Central memory CD8-positive, alpha-beta T cell (primary cell): Measurements from ENCODE around the gene TRIP10.
A peak's percentile ranks its signal among the peaks of the same experiment; 100 is the strongest.

ENCODE experiments used
- ATAC-seq: fragments of 150-1000 bp; cut with Tn5 transposase; replicated peaks from 2 replicates; pipeline ENCODE4 v1.10.0; 2022; ENCODE audit warnings: mild to moderate bottlenecking, moderate FRiP score, moderate number of reproducible peaks; ENCODE audit not compliant: poor library complexity, severe bottlenecking; ENCODE audit errors: extremely low read depth
- DNase-seq, 2 donors: peaks; one replicate each; pipeline ENCODE4 v3.0.0; 2021; ENCODE audit warnings: low spot score in 2 of 2
- H3K27ac Mint-ChIP-seq: one replicate; pipeline ENCODE4 v1.8.0; 2022; ENCODE audit warnings: low read depth, mild to moderate bottlenecking, moderate library complexity, mixed read lengths
- H3K27me3 Mint-ChIP-seq: one replicate; pipeline ENCODE4 v1.8.0; 2022; ENCODE audit warnings: mixed read lengths
- H3K36me3 Mint-ChIP-seq: one replicate; pipeline ENCODE4 v1.8.0; 2022; ENCODE audit warnings: mild to moderate bottlenecking, moderate library complexity, mixed read lengths; ENCODE audit not compliant: insufficient read depth
- H3K4me1 Mint-ChIP-seq: one replicate; pipeline ENCODE4 v1.8.0; 2022; ENCODE audit warnings: mixed read lengths
- H3K4me3 Mint-ChIP-seq: one replicate; pipeline ENCODE4 v1.8.0; 2022; ENCODE audit warnings: mild to moderate bottlenecking, moderate library complexity, mixed read lengths
- H3K9me3 Mint-ChIP-seq: one replicate; pipeline ENCODE4 v1.8.0; 2022; ENCODE audit warnings: mixed read lengths

Gene TRIP10

DNA sequence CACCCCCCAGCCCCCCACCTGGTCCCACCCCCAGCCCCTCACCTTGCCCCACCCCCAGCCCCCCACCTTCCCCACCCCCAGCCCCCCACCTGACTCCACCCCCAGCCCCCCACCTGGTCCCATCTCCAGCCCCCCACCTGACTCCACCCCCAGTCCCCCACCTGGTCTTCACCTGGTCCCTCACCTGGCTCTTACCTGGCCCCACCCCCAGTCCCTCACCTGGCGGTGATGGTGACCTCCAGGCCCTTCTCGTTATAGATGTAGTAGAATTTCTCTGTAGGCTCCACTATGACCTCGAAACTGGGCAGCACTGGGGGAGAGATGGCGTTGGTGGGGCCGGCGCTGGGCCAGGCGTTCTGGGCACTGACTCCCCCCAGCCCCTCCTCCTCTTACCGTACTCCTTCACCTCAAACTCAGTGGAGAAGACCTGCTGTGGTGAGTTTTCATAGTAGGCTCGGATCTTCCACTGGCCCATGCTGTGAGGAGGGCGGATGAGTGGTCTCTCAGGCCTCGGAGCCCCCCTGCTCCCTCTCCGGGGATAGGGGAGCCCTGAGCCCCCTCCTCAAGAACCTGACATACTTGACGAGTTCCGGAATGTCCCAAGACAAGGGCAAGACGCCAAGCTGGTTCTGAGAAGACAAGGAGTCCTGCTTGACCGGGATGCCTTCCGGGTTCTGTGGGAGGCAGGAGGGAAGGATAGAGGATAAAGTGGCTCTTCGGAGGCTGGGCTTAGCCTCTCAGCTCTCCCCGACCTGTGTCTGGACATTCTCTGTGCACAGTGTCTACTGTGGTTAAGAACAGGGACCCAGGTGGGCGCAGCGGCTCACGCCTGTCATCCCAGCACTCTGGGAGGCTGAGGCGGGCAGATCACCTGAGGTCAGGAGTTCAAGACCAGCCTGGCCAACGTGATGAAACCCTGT is 25.4 kb upstream of the TRIP10 start:
- H3K27me3 Mint-ChIP-seq, result peaks cover 27% of the 10 kb centered on the region
- DNase-seq (no peak), ATAC-seq (no peak)
- no peaks in the 10 kb centered on the region for H3K9me3 Mint-ChIP-seq
- peaks cover 24% of the 10 kb centered on the region for H3K4me1 Mint-ChIP-seq
- no peak overlapping the region for H3K4me3 Mint-ChIP-seq
- peaks cover 5% of the 10 kb centered on the region for H3K36me3 Mint-ChIP-seq
- no peak overlapping the region for H3K27ac Mint-ChIP-seq

DNA sequence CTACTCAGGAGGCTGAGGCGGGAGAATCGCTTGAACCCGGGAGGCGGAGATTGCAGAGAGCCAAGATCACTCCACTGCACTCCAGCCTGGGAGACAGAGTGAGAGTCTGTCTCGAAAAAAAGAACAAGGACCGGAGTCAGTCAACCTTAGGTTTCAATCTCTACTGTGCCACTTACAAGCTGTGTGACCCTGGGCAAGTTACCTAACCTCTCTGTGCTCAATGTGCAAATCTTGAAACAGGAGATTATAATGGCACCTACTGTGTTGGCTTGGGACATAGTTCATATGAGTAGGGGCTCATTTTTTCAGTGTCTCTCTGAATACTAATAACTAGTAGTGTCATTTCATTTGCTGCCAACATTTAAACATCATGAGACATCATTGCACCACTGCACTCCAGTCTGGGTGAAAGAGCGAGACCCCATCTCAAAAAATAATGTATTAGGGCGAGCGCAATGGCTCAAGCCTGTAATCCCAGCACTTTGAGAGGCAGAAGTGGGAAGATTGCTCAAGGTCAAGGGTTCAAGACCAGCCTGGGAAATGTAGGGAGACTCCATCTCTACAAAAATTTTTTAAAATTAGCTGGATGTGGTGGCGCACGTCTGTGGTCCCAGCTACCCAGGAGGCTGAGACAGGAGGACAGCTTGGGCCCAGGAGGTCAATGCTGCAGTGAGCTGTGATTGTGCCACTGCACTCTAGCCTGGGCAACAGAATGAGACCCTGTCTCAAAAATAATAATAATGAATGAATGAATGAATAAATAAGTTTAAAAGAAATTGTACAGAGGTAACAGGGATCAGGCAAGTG is 24.5 kb upstream of the TRIP10 start:
- H3K9me3 Mint-ChIP-seq, result no peaks in the 10 kb centered on the region
- H3K4me1 Mint-ChIP-seq, result peaks cover 26% of the 10 kb centered on the region
- peaks cover 4% of the 10 kb centered on the region for H3K36me3 Mint-ChIP-seq
- no peak overlapping the region for H3K4me3 Mint-ChIP-seq
- H3K27me3 Mint-ChIP-seq, result peaks cover 18% of the 10 kb centered on the region
- no peak overlapping the region for H3K27ac Mint-ChIP-seq
- ATAC-seq, result no peak
- DNase-seq, result no peak

DNA sequence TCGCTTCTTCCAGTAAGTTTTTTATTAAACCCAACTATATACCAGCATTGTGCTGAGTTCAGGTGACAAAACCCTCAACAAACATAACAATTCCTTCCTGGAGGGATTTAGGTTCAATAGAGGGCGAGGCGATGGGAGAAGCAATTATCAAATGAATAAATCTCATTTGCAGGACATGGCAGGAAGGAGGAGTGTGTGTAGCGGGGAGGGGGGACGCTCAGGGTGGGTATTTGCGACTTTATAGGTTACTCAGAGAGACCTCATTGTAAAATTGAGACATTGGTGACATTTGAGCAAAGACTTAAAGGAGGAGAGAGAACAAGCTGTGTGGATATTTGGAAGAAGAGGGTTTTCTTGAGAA is 22.9 kb upstream of the TRIP10 start:
- Mint-ChIP-seq H3K9me3 (no peaks in the 10 kb centered on the region), H3K27ac (no peak overlapping the region), H3K4me1 (peaks cover 17% of the 10 kb centered on the region), H3K36me3 (peaks cover 4% of the 10 kb centered on the region), H3K4me3 (no peak overlapping the region), H3K27me3 (peaks cover 1% of the 10 kb centered on the region)
- ATAC-seq, result no peak
- DNase-seq, result no peak

GRCh38 chr19:6717036-6717435 is 22.4 kb upstream of the TRIP10 start:
- no peak for ATAC-seq
- H3K27ac Mint-ChIP-seq, result peak overlapping the region; percentile 60

GRCh38 chr19:6717441-6717971 is 22.0 kb upstream of the TRIP10 start:
- DNase-seq (no peak), ATAC-seq (no peak)
- Mint-ChIP-seq H3K4me3 (no peak overlapping the region), H3K27me3 (no peaks in the 10 kb centered on the region), H3K9me3 (no peaks in the 10 kb centered on the region), H3K4me1 (peaks cover 17% of the 10 kb centered on the region), H3K27ac (peak overlapping the region; percentile 60), H3K36me3 (peaks cover 4% of the 10 kb centered on the region)

More at GRCh38 chr19:6717036-6717435, 22.4 kb upstream of the TRIP10 start:
- DNase-seq, result no peak
- H3K4me1 Mint-ChIP-seq, result peaks cover 17% of the 10 kb centered on the region
- H3K4me3 Mint-ChIP-seq, result no peak overlapping the region
- H3K36me3 Mint-ChIP-seq, result peaks cover 4% of the 10 kb centered on the region
- no peaks in the 10 kb centered on the region for H3K27me3 Mint-ChIP-seq
- H3K9me3 Mint-ChIP-seq, result no peaks in the 10 kb centered on the region

DNA sequence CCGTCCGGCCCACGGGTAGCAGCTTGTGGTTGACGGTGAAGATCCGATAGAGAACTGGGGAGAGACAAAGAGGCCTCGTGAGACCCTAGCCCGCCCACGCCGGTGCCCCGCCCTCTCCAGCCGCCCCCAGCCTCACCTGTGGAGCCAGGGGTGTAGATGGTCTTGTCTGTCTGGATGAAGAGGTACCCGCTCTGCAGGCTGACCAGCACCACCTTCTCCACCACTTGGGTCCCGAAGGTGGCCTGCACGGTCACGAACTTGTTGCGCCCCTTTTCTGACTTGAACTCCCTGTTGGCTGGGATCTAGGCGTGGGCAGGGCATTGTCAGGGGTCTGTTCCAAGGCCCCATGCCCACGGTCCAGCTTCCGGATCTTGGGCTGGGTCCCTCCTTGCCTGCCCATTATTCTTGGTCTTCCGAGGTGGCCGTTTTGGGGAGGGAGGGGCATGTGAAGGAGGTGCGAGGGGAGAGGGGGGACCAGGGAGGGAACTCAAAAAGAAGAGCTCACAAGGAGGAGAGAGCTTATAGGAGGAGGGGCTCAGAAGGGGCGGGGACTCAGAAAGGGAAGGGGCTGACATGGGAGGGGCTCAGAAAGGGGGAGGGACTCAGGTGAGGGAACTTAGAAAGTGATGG is 21.3 kb upstream of the TRIP10 start:
- H3K4me3 Mint-ChIP-seq, result no peak overlapping the region
- DNase-seq, result no peak
- H3K27ac Mint-ChIP-seq, result no peak overlapping the region
- ATAC-seq, result no peak
- H3K4me1 Mint-ChIP-seq, result peaks cover 17% of the 10 kb centered on the region
- peaks cover 4% of the 10 kb centered on the region for H3K36me3 Mint-ChIP-seq
- H3K27me3 Mint-ChIP-seq, result no peaks in the 10 kb centered on the region
- H3K9me3 Mint-ChIP-seq, result no peaks in the 10 kb centered on the region

GRCh38 chr19:6718741-6719539 is 20.5 kb upstream of the TRIP10 start:
- no peaks in the 10 kb centered on the region for H3K9me3 Mint-ChIP-seq
- DNase-seq (no peak), ATAC-seq (peak; percentile 24)
- no peak overlapping the region for H3K4me3 Mint-ChIP-seq
- peak overlapping the region; percentile 2 for H3K27ac Mint-ChIP-seq
- peaks cover 4% of the 10 kb centered on the region for H3K36me3 Mint-ChIP-seq
- peaks cover 22% of the 10 kb centered on the region for H3K4me1 Mint-ChIP-seq
- no peaks in the 10 kb centered on the region for H3K27me3 Mint-ChIP-seq

GRCh38 chr19:6719540-6719861 is 20.0 kb upstream of the TRIP10 start:
- H3K9me3 Mint-ChIP-seq, result no peaks in the 10 kb centered on the region
- H3K4me1 Mint-ChIP-seq, result peaks cover 23% of the 10 kb centered on the region
- DNase-seq (no peak), ATAC-seq (no peak)
- H3K27me3 Mint-ChIP-seq, result no peaks in the 10 kb centered on the region
- H3K4me3 Mint-ChIP-seq, result no peak overlapping the region
- H3K27ac Mint-ChIP-seq, result peak overlapping the region; percentile 2
- peaks cover 4% of the 10 kb centered on the region for H3K36me3 Mint-ChIP-seq

DNA sequence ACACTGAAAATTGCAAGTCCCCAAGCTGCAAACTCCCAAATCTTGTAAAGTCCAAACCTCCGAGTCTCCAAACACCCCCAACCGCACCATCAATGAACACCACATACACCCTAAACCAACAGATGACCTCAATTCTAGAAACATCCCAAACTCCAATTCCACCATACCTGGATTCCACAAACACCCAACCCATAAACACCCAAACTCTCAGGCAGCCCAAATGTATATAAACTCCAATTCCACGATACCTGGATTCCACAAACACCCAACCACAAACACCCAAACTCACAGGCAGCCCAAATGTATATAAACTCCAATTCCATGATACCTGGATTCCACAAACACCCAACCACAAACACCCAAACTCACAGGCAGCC is 19.5 kb upstream of the TRIP10 start:
- no peak for ATAC-seq
- H3K9me3 Mint-ChIP-seq, result no peaks in the 10 kb centered on the region
- peak overlapping the region; percentile 2 for H3K27ac Mint-ChIP-seq
- no peak overlapping the region for H3K4me3 Mint-ChIP-seq
- DNase-seq, result no peak
- H3K36me3 Mint-ChIP-seq, result peaks cover 4% of the 10 kb centered on the region
- H3K4me1 Mint-ChIP-seq, result peaks cover 28% of the 10 kb centered on the region
- H3K27me3 Mint-ChIP-seq, result no peaks in the 10 kb centered on the region

DNA sequence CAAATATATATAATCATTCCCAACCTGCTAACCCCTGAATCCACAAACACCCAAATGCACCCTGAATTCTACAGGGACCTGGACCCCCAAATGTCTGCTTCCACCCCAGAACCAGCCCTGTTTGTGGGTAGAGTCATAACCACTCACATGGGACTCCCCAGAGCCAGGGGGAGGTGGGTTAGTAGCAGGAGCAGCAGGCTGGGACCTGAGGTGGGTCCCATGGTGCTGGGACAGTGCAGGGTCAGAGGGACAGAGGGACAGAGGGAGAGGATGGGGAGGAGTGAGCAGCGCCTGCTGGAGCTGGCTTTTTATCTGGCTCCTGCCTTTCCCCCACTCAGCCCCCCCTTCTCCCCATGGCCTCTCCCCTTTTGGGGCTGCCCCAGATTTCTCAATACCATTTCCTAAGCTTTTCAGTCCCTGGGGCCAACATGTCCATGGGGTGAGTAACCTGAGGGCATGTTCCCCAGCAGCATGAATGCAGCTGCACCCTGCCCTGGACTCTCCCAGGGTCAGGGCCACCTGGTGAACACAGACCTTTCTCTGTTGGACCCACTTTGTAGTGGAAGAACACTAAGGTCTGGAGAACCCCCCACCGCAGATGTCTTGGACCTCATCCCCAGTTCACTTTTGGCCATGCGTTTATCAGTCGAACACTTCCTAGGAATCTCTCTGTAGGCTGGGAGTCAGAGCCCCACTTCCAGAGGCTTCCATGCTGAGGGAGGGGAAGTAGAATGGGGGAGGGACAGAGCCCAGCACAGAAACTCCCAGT is 18.9 kb upstream of the TRIP10 start, which contains the start of gene C3:
Gene C3 (minus strand): TSS at position 282 of the 769 bp plus-strand sequence. CDS start 61 bp downstream, at position 221.
- no peak within 1 kb of the TSS for H3K4me3 Mint-ChIP-seq
- peak within 1 kb of the TSS; percentile 2 for H3K27ac Mint-ChIP-seq
- peaks cover 34% of the 10 kb centered on the region for H3K4me1 Mint-ChIP-seq
- DNase-seq (no peak), ATAC-seq (no peak)
- no peaks in the 10 kb centered on the region for H3K9me3 Mint-ChIP-seq
- peaks cover 4% of the 10 kb centered on the region for H3K36me3 Mint-ChIP-seq
- H3K27me3 Mint-ChIP-seq, result no peaks in the 10 kb centered on the region

GRCh38 chr19:6721138-6721474 is 18.4 kb upstream of the TRIP10 start:
- Mint-ChIP-seq H3K9me3 (no peaks in the 10 kb centered on the region), H3K4me3 (no peak overlapping the region), H3K36me3 (peaks cover 4% of the 10 kb centered on the region), H3K4me1 (peaks cover 35% of the 10 kb centered on the region), H3K27me3 (no peaks in the 10 kb centered on the region), H3K27ac (no peak overlapping the region)
- no peak for ATAC-seq
- no peak for DNase-seq
